Loucy (cell line): ENCODE data around the gene TRMT44.

ENCODE experiments used
- CTCF ChIP-seq: fragments of 200-600 bp; sonication (generic); conservative IDR thresholded peaks from 2 replicates; pipeline ENCODE4 v1.5.1; 2014; ENCODE audit warnings: mild to moderate bottlenecking, antibody characterized with exemption, low read length
- EZH2phosphoT487 ChIP-seq: fragments of 200-600 bp; IDR thresholded peaks from 2 replicates; pipeline ENCODE4 v1.6.1; 2018; ENCODE audit warnings: antibody characterized with exemption, mild to moderate bottlenecking, moderate library complexity, borderline replicate concordance

GRCh38 chr4:8508266-8508665 is 67.7 kb downstream of the TRMT44 start:
- TF ChIP-seq CTCF (no peak), EZH2phosphoT487 (no peak)
